Neural cell (in vitro differentiated cells): ENCODE results near the gene P2RX5.

Source experiments
- CTCF ChIP-seq: fragments of 450-650 bp; IDR thresholded peaks from 2 replicates; pipeline ENCODE4 v1.5.1; 2014; ENCODE audit warnings: antibody characterized with exemption, mild to moderate bottlenecking, moderate library complexity; ENCODE audit not compliant: poor library complexity, severe bottlenecking
- TAF1 ChIP-seq: IDR thresholded peaks from 2 replicates; pipeline ENCODE4 v1.6.1; 2012; ENCODE audit warnings: low read depth

- no peak for TF ChIP-seq TAF1
- no peak for TF ChIP-seq CTCF
These were observed at the start of gene P2RX5 for GRCh38 chr17:3695723-3696411.
